ACC112 (cell line): Measurements from ENCODE around the gene F7.

ENCODE experiments used
- H2AFZ ChIP-seq: fragments of 200-600 bp; sonication (generic); one replicate; pipeline ENCODE4 v1.6.0; 2017; ENCODE audit warnings: antibody characterized with exemption, low read length; ENCODE audit not compliant: unreplicated experiment
- H3K27ac ChIP-seq: fragments of 200-600 bp; sonication (generic); 2 replicates; pipeline ENCODE4 v1.5.1; 2014; ENCODE audit warnings: low read depth, mild to moderate bottlenecking, antibody characterized with exemption, low read length, moderate library complexity
- H3K27me3 ChIP-seq: fragments of 200-600 bp; sonication (generic); 2 replicates; pipeline ENCODE4 v1.6.1; 2014; ENCODE audit warnings: mild to moderate bottlenecking, antibody characterized with exemption, low read length, moderate library complexity, mixed read lengths; ENCODE audit not compliant: insufficient read depth
- H3K36me3 ChIP-seq: fragments of 200-600 bp; sonication (generic); 2 replicates; pipeline ENCODE4 v1.6.1; 2016; ENCODE audit warnings: mild to moderate bottlenecking, antibody characterized with exemption, low read length, moderate library complexity, mixed read lengths; ENCODE audit not compliant: insufficient read depth
- H3K4me1 ChIP-seq: fragments of 200-600 bp; sonication (generic); one replicate; pipeline ENCODE4 v1.6.1; 2016; ENCODE audit warnings: low read length, mixed read lengths; ENCODE audit not compliant: insufficient read depth, unreplicated experiment, control insufficient read depth
- H3K4me3 ChIP-seq: fragments of 200-600 bp; sonication (generic); 2 replicates; pipeline ENCODE4 v1.5.1; 2014; ENCODE audit warnings: mild to moderate bottlenecking, low read depth, low read length
- H3K79me2 ChIP-seq: fragments of 200-600 bp; sonication (generic); one replicate; pipeline ENCODE4 v1.6.0; 2016; ENCODE audit warnings: low read length; ENCODE audit not compliant: control insufficient read depth, unreplicated experiment, insufficient read depth

Gene F7

DNA sequence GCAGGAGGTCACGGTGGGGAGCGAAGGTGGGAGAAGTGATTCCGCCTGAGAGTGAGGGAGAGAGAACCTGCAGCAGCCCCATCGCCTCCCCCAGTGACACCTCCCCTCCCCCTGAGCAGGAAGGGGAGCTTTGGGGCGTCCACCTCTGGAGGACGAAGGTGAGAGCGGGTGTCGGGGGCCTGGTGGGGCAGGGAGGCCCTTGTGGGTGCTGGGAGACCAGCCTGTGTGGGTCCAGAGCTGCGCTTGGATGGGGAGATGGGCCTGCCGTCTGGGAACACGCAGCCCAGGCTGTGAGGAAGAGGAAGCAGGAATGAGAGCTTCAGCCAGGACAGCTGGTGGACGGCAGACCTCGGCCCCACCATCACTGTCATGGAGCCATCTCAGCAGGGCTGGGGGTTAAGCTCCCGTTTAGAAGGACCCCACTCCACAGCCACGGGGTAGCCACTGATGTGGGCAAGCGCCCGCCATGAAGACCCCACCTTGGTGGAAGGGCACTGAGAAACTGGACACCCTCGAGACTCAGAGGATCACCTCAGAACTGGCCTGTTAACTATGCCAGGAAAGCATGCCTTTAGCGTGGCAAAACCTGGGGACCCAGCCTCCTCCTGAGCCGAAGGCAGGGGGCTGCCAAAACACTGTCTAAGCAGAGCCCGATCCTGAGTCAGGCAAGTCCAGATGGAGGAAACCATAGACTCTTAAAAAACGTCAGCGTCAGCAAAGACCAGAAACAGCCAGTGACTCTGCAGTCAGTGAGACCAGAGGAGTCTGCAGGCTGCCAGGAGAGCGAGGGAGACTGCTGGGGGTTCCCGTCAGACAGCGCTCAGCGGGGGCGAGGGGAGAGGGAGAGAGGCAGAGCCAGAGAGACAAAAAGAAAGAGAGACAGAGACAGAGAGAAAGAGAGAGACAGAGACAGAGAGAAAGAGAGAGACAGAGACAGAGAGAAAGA, 46.4 kb downstream of the F7 start:
- H3K27me3 ChIP-seq: no peaks in the 10 kb centered on the region
- H3K79me2 ChIP-seq: no peaks in the 10 kb centered on the region
- H3K27ac ChIP-seq: no peak overlapping the region
- peak overlapping the region; percentile 78 for H3K4me3 ChIP-seq
- H2AFZ ChIP-seq: peak overlapping the region; percentile 90
- peaks cover 5% of the 10 kb centered on the region for H3K4me1 ChIP-seq
- H3K36me3 ChIP-seq: no peaks in the 10 kb centered on the region

DNA sequence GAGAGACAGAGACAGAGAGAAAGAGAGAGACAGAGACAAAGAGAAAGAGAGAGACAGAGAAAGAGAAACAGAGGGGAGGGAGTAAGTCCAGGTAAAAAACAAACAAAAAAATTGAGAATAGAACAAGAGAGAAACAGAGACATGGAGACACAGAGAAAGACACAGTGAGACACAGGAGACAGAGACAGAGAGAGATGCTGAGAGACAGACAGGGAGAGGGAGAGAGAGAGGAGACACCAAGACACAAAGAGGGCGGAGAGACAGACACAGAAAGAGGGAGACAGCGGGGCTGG, 47.0 kb downstream of the F7 start:
- no peaks in the 10 kb centered on the region for H3K79me2 ChIP-seq
- no peaks in the 10 kb centered on the region for H3K36me3 ChIP-seq
- H3K4me1 ChIP-seq: peaks cover 5% of the 10 kb centered on the region
- H3K27me3 ChIP-seq: no peaks in the 10 kb centered on the region
- no peak overlapping the region for H3K27ac ChIP-seq
- peak overlapping the region; percentile 78 for H3K4me3 ChIP-seq
- peak overlapping the region; percentile 90 for H2AFZ ChIP-seq

DNA sequence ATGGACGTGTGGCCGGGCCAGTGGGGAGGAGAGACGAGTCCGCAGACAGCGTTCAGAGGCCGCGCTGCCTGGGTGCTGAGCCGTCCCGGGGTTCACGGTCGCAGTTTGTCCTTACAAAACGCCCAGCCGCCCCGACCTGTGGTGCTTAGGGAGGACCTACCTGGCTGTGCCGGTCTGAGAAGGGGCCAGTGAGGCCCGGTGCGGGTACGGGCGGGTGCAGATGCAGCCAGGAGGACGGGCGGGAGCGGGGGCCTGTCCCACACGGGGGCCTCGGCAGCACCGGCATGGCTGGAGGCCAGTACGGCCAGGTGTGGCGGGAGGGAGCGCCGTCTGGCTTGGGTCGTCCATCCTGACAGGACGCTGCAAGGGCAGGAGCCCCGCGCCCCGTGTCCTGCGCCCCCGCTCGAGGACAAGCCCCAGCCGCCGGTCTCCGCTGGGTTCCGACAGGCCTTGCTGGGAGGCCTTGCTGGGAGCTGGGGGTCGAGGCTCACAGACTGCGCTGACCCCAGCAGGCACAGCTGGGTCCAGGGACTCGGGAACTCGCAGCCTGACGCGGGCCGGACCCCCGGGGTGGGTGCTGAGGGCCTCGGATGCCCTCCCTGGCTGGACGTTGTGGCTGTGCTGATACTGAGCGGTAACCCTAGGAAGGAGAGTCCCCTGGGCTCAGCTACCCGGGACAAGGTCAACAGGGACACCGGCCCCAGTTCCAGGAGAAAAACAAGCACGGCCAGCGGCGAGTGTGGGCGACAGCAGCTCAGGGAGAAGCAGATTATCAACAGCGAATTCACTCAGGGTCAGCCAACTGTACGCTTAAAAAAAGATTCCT, 47.6 kb downstream of the F7 start:
- no peaks in the 10 kb centered on the region for H3K79me2 ChIP-seq
- no peaks in the 10 kb centered on the region for H3K36me3 ChIP-seq
- peak overlapping the region; percentile 36; the same call in 1 of the 2 replicates for H3K27ac ChIP-seq
- H3K4me3 ChIP-seq: peak overlapping the region; percentile 78
- H2AFZ ChIP-seq: peak overlapping the region; percentile 90
- peaks cover 5% of the 10 kb centered on the region for H3K4me1 ChIP-seq
- no peaks in the 10 kb centered on the region for H3K27me3 ChIP-seq

DNA sequence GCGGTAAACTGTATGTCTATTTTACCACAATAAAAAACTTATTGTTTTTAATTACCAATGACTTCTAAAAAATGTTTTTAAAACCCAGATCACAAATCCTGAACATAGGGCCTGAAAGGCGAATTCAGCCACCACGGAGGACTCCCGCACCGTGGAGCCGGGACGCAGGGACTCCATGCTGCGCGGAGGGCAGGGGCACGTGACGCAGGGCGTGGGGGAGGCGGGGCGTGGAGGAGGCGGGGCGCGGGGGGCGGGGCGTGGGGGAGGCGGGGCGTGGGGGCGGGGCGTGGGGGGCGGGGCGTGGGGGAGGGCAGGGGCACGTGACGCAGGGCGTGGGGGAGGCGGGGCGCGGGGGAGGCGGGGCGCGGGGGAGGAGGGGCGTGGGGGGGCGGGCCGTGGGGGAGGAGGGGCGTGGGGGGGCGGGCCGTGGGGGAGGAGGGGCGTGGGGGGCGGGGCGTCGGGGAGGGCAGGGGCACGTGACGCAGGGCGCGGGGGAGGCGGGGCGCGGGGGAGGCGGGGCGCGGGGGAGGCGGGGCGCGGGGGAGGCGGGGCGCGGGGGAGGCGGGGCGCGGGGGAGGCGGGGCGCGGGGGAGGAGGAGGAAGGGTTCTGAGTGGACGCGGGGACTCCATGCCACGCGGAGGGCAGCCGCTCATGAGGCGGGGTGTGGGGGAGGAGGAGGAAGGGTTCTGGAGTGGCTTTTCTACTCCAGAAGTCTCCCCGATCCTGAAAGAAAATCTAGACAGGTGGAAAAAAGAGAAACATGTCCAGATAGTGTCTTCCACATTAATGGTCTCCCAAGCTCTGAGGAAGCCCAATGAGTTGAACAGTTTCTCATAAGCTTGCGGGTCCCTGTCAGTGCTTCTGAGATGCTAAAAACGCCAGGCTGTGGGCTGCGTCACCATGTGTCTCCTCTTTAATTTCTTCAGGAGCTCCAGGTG, 48.5 kb downstream of the F7 start:
- H3K4me3 ChIP-seq: peak overlapping the region; percentile 78
- H3K27ac ChIP-seq: peak overlapping the region; percentile 36; the same call in 1 of the 2 replicates
- peak overlapping the region; percentile 90 for H2AFZ ChIP-seq
- peaks cover 5% of the 10 kb centered on the region for H3K4me1 ChIP-seq
- no peaks in the 10 kb centered on the region for H3K36me3 ChIP-seq
- H3K27me3 ChIP-seq: no peaks in the 10 kb centered on the region
- no peaks in the 10 kb centered on the region for H3K79me2 ChIP-seq

DNA sequence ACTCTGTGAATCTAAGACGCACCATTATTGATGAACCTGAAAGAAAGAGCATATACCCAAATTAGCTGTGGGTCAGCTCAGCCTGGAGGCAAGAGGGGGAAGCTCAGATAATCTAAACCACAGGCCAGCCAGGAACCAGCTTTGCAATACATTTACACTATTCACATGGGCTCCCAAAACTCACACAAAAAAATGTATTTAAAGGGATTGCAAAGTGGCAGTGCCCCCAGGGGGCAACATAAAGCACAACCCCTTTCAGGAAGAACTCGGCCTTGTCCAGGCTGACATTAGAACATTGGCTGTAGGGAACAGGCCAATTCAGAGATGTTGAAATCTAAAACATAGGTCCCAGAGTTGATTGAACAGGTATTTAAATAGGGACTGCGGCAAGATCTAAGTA, 49.6 kb downstream of the F7 start:
- Histone ChIP-seq H3K4me1 (peaks cover 5% of the 10 kb centered on the region), H3K79me2 (no peaks in the 10 kb centered on the region), H3K27ac (no peak overlapping the region), H3K27me3 (no peaks in the 10 kb centered on the region), H3K36me3 (no peaks in the 10 kb centered on the region), H2AFZ (no peak overlapping the region), H3K4me3 (no peak overlapping the region)

DNA sequence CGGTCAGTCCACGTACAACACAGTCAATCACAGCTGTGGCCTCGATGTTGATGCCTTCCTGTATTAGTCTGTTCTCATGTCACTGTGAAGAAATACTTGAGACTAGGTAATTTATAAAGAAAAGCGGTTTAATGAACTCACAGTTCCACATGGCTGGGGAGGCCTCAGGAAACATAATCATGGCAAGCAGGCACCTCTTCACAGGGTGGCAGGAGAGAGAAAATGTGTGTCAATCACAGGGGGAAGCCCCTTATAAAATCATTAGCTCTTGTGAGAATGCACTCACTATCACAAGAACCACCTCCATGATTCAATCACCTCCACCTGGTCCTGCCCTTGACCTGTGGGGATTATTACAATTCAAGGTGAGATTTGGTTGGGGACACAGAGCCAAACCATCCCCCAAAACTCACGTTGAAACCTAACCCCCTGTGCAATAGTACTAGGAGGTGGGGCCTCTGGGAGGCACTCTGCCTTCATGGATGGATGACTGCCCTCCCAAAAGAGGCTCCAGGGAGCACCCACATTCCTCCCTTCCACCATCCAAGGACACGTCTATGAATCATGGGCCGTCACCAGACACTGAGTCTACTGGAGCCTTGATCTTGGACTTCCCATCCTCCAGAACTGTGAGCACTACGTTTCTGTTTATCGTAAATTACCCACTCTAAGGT, 50.5 kb downstream of the F7 start:
- no peaks in the 10 kb centered on the region for H3K36me3 ChIP-seq
- H3K27ac ChIP-seq: no peak overlapping the region
- H3K4me1 ChIP-seq: peaks cover 5% of the 10 kb centered on the region
- no peak overlapping the region for H3K4me3 ChIP-seq
- no peaks in the 10 kb centered on the region for H3K27me3 ChIP-seq
- no peaks in the 10 kb centered on the region for H3K79me2 ChIP-seq
- no peak overlapping the region for H2AFZ ChIP-seq

DNA sequence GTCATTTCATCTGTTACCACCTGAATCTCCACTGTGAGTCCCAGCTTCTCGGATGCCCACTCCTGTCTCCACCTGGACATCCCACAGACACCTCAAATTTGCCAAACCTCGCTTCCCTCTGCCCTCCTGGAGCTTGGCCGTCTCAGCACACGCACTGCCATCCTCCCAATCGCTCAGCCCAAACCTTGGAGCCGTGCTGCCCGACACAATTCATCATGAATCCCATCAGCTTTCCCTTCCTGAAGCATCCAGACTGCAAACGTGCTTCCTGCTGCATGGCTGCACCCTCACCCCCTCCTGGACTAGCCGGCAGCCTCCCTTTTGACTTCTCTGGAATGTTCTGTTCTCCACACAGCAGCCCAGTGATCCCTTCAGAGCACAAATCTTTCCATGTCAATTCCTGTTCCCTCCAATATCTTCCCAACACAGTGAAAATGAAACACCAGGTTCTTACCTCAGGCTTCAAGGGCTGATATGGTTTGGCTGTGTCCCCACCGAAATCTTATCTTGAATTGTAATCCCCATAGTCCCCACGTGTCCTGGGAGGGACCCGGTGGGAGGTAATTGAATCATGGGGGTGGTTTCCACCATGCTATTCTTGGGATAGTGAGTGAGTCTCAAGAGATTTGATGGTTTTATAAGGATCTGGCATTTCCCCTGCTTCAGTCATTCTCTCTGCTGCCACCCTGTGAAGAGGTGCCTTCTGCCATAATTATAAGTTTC, 51.8 kb downstream of the F7 start:
- Histone ChIP-seq H2AFZ (no peak overlapping the region), H3K4me3 (no peak overlapping the region), H3K4me1 (peaks cover 5% of the 10 kb centered on the region), H3K36me3 (no peaks in the 10 kb centered on the region), H3K79me2 (no peaks in the 10 kb centered on the region), H3K27me3 (no peaks in the 10 kb centered on the region), H3K27ac (no peak overlapping the region)

DNA sequence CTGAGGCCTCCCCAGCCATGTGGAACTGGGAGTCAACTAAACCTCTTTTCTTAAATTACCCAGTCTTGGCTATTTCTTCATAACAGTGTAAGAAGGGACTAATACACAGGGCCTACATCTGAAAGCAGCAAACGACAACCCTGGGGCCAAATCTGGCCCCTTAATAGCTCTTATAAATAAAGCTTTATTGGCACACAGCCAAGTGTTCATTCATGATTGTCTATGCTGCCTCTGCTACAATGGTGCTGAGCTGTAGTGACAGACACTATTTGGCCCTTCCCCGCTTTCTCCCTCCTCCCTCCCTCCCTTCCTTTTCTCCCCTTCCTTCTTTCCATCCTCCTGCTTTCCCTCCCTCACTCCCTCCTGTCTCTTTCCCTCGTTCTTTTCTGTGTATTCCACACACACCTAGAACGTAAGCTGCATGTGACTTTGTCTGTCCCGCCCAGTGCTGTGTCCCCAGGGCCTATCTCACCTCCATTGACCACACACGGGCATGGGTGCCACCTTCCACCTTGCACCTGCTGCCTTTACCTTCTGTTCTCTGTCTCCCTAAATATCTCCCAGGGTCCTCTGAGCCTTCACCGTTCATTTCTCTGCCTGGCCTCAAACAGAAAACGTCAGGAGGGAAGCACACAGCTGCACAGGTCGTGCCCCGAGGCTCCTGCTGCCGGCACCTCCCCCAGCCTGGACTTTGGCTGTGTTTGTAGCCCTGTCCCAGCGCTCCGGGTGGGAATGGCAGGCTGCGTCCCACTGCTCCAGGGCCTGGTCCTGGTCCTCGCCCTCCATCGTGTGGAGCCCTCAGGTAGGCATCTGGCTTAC, 52.5 kb downstream of the F7 start, which contains the start of gene PROZ:
Gene PROZ, plus strand, starts transcription at position 720 of the 819 bp plus-strand sequence. Its CDS starts 13 bp downstream, at position 733.
- H3K36me3 ChIP-seq: no peaks in the 10 kb centered on the region
- H2AFZ ChIP-seq: no peak within 1 kb of the TSS
- H3K4me1 ChIP-seq: peaks cover 5% of the 10 kb centered on the region
- H3K27me3 ChIP-seq: no peaks in the 10 kb centered on the region
- no peak within 1 kb of the TSS for H3K27ac ChIP-seq
- no peak within 1 kb of the TSS for H3K4me3 ChIP-seq
- no peaks in the 10 kb centered on the region for H3K79me2 ChIP-seq

DNA sequence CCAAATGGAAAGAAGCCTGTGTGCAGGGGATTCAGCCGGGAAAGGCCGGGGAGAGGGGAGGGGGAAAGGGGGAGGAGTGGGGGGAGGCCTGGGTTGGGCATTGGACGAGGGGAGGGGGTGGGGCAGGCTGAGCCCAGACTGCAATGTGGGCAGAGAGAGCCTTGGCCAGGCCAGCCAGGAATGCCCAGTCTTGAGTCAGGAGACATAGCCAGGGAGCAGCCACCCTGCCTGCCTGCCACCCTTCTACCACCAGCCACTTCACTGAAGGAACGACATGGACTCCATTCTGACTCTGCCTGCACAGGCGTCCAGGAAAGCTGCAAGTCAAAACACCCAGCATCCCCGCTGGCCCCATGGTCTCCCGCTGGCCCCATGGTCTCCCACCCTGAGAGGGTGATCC, 53.4 kb downstream of the F7 start:
- Histone ChIP-seq H3K4me3 (no peak overlapping the region), H3K79me2 (no peaks in the 10 kb centered on the region), H3K27ac (no peak overlapping the region), H2AFZ (no peak overlapping the region), H3K27me3 (0 out of 2 replicates have a peak, but pooled peaks cover 4% of the 10 kb centered on the region), H3K36me3 (no peaks in the 10 kb centered on the region), H3K4me1 (no peaks in the 10 kb centered on the region)
